HG02763 (cell line): ENCODE measurements around the gene BRINP3.

Experiments used
- ATAC-seq: cut with Tn5 transposase; IDR thresholded peaks from one replicate; pipeline ENCODE4 v1.9.1; 2021; ENCODE audit warnings: mild to moderate bottlenecking, moderate library complexity; ENCODE audit not compliant: unreplicated experiment

BRINP3 gene

DNA sequence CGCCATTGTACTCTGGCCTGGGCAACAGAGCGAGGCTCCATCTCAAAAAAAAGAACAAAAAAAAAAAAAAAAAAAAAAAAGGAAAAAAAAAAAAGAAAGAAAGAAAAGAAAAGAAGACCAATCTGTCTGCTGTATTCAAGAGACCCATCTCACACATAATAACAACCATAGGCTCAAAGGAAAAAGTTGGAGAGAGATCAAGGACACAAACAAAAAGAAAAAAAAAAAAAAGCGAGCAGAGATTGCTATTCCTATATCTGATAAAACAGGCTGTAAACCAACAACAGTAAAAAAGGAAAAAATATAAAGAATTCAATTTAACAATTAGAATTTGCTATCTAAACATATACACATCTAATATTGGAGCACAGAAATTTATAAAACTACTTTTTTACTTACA, 150.4 kb downstream of the BRINP3 start:
- no peak for ATAC-seq

DNA sequence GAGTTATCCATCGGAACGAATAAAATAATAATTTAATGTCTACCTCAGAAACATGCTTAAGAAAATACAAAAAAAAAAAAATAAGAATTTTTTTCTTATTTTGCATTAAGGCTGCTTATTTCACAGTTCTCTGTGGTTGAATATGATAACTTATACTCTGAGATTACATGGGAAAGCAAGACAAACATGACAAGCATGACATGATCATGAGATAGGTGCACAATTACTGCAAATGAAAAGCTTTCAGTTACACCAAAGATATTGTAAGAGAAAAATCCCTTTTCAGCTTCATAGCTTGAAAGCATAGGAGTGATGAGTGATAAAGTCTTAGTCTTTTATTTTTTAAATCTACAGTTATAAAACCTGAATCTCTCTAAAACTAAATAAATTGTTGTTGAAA, 154.1 kb downstream of the BRINP3 start:
- no peak for ATAC-seq

DNA sequence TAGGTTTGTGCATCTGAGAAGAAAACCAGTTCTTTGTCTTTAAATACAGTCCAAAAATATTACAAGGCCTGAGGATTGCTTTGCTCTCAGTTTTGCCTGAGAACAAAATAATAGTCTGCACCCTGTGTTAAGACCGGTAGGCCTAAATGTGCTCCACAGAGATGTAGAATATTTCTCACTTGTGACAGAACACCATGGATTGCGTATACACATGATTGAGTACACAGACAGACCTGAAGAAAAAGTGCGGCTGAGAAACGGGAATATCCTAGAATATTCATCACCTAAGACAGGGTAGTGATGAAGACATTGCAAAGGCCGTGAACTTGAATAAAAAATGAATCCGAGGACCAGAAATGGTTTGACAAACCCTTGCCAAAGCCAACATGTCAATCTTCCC, 155.4 kb downstream of the BRINP3 start:
- ATAC-seq = no peak

GRCh38 chr1:190320952-190321351, 156.7 kb downstream of the BRINP3 start:
- ATAC-seq = no peak

DNA sequence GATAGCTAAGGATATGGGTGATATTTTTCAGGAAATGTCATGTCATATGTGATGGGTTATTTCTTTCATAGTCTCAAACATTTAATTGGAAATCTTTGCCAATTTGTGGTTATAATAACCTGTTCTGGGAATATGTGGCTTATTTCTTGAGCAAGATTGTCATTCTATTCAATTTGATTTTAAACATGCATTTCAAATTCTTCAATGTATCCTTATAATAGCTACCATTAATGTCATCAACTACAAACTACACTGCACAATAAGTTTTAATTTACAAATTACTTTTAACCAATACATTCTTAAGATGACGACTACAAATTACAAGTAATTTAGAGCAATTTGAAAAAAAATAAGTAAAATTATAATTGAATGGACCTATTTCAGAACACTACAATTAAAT, 164.9 kb downstream of the BRINP3 start:
- ATAC-seq = no peak

GRCh38 chr1:190303501-190303900, 174.2 kb downstream of the BRINP3 start:
- no peak for ATAC-seq

GRCh38 chr1:190296453-190296852, 181.2 kb downstream of the BRINP3 start:
- ATAC-seq = no peak

DNA sequence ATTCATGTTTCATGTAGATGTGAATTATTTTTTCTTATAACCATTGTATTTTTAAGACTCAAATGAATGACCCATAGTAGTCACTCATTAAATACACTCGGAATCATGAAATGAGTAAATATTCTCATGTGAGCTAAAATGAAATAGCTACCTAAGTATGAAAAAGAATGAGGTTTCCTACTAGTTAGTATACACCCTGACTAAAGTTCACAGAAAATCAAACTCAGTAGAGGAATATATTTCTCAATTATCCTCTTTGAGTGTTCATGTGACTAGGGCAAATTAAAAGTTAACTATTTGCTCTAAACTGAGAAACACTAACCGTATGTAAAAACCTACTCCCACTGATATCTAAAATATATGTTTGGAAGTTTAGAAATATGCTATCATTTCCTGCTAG, 187.8 kb downstream of the BRINP3 start:
- ATAC-seq = no peak

GRCh38 chr1:190286111-190286510, 191.6 kb downstream of the BRINP3 start:
- ATAC-seq = no peak

GRCh38 chr1:190277107-190277506, 200.6 kb downstream of the BRINP3 start:
- ATAC-seq = no peak

- no peak for ATAC-seq
Measured at GRCh38 chr1:190274721-190275120, 202.9 kb downstream of the BRINP3 start.

DNA sequence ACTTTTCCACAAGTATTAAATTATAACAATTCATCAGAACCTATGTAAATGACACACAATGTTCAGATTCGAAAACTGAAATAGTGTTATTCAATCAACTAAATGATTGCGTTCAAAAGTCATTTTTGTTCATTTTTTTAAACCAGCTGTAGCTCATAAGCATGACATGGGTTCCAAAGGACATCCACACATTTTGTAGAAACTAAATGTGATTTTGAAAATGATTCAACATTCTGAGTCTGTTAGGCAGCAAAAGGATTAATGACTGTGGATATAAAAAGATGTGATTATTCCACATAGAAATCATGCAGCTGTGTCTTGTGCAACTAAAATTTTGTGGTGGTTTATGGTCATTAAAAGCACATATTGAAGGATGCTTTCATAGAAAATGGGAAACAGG, 204.5 kb downstream of the BRINP3 start:
- ATAC-seq = no peak

GRCh38 chr1:190262538-190262937, 215.1 kb downstream of the BRINP3 start:
- ATAC-seq = no peak

DNA sequence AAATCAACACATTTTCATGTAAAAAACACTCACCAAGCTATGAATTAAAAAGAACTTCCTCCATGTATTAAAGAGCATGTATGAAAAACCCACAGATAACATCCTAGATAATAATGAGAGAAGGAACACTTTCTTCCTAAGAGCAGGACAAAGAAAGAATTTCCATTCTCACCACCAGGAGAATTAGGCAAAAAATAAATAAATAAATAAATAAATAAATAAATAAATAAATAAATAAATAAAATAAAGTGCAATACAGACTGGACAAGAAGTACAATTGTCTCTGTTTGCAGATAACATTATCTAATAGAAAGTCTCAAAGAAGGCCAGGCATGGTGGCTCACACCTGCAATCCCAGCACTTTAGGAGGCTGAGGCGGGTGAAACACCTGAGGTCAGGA, 218.2 kb downstream of the BRINP3 start:
- ATAC-seq = no peak

- no peak for ATAC-seq
Measured at GRCh38 chr1:190258003-190258402, 219.7 kb downstream of the BRINP3 start.

DNA sequence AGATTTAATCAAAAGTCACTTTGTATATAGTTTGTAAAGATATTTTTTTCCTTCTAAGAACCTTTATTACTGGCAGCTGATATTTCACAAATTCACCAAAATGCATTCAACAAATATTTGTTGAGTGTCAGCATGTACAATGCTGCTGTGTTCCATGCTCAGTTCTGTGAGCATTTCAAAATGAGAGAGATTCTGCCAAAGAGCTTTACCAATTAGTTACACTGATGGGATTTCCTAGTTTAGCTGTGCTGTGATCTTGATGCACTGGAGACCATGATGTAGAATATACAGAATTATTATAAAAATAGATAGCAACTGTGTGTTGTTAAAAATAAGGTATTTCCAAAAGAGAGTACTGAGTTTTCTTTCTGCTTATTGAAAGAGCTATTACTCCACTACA, 225.6 kb downstream of the BRINP3 start:
- ATAC-seq = no peak

- no peak for ATAC-seq
Measured at GRCh38 chr1:190250368-190250767, 227.3 kb downstream of the BRINP3 start.

DNA sequence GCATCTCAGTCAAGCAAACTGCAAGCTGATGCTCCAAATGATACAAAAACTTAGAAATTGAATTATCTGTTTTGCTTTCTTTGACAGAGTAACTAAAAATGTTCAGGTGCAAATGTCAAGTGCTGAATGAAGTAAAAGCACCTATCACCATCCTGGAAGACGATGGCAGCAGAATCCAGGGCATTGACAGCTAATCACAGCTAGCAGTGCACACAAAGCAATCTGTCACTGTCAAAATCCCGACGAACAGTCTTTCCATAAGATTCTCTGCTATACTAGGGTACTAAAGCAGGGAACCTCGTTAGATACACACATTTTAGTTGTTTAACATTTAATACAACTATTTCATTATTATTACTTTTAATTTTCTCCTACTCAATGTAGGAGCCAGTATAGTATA, 233.3 kb downstream of the BRINP3 start:
- no peak for ATAC-seq

DNA sequence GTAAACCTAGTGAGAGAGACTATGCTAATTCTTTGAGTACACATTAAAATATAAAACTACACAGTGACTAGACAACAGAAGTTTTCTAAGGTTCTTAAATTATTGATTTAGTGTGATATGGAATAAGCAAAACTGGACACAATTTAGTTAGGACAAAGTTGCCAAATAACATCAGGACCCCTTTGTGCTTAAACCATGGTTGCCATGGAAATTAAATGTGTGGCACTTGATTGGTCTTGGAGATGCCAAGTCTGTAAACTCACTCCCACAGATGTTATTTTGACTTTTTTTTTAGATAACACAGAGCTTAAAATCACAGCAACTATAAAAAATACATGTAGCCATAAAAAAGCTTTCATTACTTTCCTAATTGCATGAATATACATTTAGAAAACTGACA, 234.6 kb downstream of the BRINP3 start:
- no peak for ATAC-seq

GRCh38 chr1:190226006-190226405, 251.7 kb downstream of the BRINP3 start:
- no peak for ATAC-seq

DNA sequence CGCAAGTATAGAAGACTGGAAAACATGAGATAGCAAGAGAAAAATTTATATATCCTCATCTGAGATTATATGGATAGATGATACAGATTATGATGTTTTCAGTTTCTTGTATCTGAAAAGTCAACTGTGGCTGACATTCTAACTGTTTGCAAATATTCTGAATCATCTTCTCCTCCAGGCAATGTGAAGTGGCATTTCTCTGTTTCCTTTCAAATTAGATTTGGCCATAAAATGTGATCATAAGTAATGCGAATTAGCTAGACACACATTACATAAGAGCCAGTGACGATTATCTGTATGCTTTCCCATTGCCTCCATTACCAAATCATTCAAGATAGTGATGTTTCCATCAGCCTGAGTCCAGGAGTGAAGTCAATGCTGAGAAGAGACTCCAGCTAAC, 265.2 kb downstream of the BRINP3 start:
- ATAC-seq = no peak

- ATAC-seq = no peak
Measured at GRCh38 chr1:190207733-190208132, 269.9 kb downstream of the BRINP3 start.

DNA sequence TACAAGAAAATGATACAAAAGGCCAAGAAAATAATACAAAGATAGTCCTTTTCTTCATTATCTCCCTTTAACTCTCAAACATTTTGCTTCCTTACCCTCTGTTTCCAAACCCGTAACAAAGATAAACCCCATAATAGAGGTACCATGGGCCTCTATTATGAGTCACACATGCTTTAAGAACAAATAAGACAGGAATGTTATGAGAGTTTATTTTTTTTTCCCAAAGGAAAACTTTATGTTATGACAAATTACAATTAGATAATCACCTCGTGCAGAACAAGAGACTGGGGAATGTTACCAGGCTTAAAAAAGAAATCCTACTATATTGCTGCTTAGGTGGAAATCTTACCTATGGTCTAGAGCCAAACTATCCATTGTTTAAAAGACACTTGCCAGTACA, 272.0 kb downstream of the BRINP3 start:
- ATAC-seq = no peak

GRCh38 chr1:190196020-190196419, 281.6 kb downstream of the BRINP3 start:
- no peak for ATAC-seq
